Stimulated activated CD4-positive, alpha-beta T cell treated with anti-CD3 and anti-CD28 coated beads, TNF-alpha, amount 100 ng/mL, for 1 hour (primary cell): ENCODE results near the gene OR13C2.
"Not testable (repeated sequence)": the region's sequence is repeated elsewhere in the genome, so short reads cannot be mapped to it uniquely, and the experiment has no call there.

Source experiments
- DNase-seq, 3 donors: peaks; one replicate each; pipeline ENCODE4 v3.0.0-alpha.2; 2020; ENCODE audit warnings: low read depth in 3 of 3, low spot score in 1 of 3

The OR13C2 gene

GRCh38 chr9:104605527-104605926 is at the start of gene OR13C2:
Gene OR13C2 (minus strand): TSS chr9:104605627. CDS start chr9:104605627, 0 bp downstream.
- not testable (repeated sequence) for DNase-seq

- no peak for DNase-seq
Measured at GRCh38 chr9:104635456-104635855, 30.0 kb upstream of the OR13C2 start.

GRCh38 chr9:104633976-104634520 is 28.6 kb upstream of the OR13C2 start:
- no peak for DNase-seq

GRCh38 chr9:104625964-104626363 is 20.5 kb upstream of the OR13C2 start:
- DNase-seq = not testable (repeated sequence)

- no peak for DNase-seq
Measured at GRCh38 chr9:104618104-104618503, 12.7 kb upstream of the OR13C2 start, which contains the start of gene OR13C9. Gene OR13C9 (minus strand): TSS chr9:104618204. CDS start chr9:104618204, 0 bp downstream.

- DNase-seq = no peak
Measured at GRCh38 chr9:104617418-104617817, 12.0 kb upstream of the OR13C2 start.

GRCh38 chr9:104611213-104611612 is 5.8 kb upstream of the OR13C2 start:
- no peak for DNase-seq

GRCh38 chr9:104608336-104608735 is 2.9 kb upstream of the OR13C2 start:
- no peak for DNase-seq

- DNase-seq = no peak
Measured at GRCh38 chr9:104606152-104606551, 725 bp upstream of the OR13C2 start.

- DNase-seq = no peak
Measured at GRCh38 chr9:104604801-104605200, 626 bp downstream of the OR13C2 start.

- DNase-seq = not testable (repeated sequence)
Measured at GRCh38 chr9:104599313-104599712, 6.1 kb downstream of the OR13C2 start, which contains the start of gene OR13C5. Gene OR13C5 (minus strand): TSS chr9:104599413. CDS start chr9:104599413, 0 bp downstream.

- not testable (repeated sequence) for DNase-seq
Measured at GRCh38 chr9:104598749-104599148, 6.7 kb downstream of the OR13C2 start.

- DNase-seq = no peak
Measured at GRCh38 chr9:104589626-104590025, 15.8 kb downstream of the OR13C2 start.

GRCh38 chr9:104586496-104587180 is 18.8 kb downstream of the OR13C2 start:
- no peak for DNase-seq

- no peak for DNase-seq
Measured at GRCh38 chr9:104580562-104580961, 24.9 kb downstream of the OR13C2 start.

- DNase-seq = no peak
Measured at GRCh38 chr9:104577263-104577662, 28.2 kb downstream of the OR13C2 start.

GRCh38 chr9:104575456-104575855 is 30.0 kb downstream of the OR13C2 start:
- DNase-seq = no peak

GRCh38 chr9:104572612-104573011 is 32.8 kb downstream of the OR13C2 start:
- no peak for DNase-seq

GRCh38 chr9:104568868-104569267 is 36.6 kb downstream of the OR13C2 start, which contains the start of gene OR13C8:
Gene OR13C8 (plus strand): TSS chr9:104569168. CDS start chr9:104569168, 0 bp downstream.
- DNase-seq = no peak

- DNase-seq = no peak
Measured at GRCh38 chr9:104564358-104564757, 41.1 kb downstream of the OR13C2 start.

GRCh38 chr9:104556830-104557634 is 48.4 kb downstream of the OR13C2 start:
- DNase-seq = no peak

GRCh38 chr9:104555521-104555920 is 49.9 kb downstream of the OR13C2 start:
- no peak for DNase-seq
